GM19395 (cell line): ENCODE measurements around the gene PLCB1.

Experiments used
- ATAC-seq: cut with Tn5 transposase; IDR thresholded peaks from one replicate; pipeline ENCODE4 v1.9.1; 2021; ENCODE audit warnings: mild to moderate bottlenecking, moderate library complexity; ENCODE audit not compliant: unreplicated experiment

The PLCB1 gene

DNA sequence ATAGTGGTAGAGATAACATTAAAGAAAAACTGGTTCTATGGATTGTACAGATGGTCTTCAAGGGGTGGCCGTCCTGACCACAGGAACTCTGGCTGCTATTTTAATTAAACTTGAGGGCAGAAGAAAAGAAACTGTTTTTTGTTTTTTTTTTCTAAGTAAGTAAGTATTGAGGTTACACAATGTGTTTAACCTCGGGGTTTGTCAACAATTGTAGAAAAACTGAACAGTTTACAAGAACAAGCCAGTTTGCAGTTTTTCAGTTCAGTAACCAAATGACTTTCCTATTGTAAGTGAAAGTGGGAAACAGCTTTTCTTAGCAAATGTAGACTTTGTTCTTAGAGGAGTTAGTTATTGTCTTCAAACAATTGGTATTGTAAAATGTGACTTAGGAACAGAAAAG, 77.0 kb downstream of the PLCB1 start:
- peak; percentile 66 for ATAC-seq

DNA sequence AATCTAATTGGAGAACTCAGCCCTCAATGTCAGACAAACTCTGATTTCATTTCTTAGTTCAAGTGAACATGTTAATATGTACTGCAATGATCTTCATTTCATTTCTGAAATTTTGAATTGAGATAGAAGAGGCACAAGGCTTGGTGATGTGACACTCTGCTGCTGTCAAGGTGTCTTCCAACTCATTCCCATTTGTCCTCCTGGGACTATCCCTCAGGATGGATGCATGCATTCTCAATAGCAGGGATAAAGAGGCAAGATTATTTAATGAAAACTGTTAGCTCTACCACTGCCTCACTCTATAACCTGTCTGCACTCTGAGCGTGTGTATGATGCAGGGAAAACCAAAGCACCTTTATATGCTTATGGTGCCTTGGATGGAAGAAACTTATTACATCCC, 78.7 kb downstream of the PLCB1 start:
- ATAC-seq, result no peak

DNA sequence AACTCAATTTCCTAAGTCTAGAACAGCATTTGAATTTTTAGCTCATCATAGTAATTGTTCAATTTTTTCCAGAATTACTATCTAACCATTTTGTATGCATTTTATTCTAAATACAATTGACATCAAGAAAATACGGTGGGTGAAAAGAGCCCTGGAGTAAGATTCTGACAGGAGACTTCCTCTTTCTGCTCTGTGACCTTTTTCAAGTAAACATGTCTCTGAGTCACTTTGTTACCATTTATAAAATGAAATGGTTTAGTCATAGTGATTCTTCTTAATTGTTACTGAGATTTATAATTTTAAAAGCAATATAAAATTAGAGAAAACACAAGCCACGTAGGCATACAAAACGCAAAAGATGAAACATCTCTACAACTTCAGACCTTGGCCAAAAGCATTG, 80.2 kb downstream of the PLCB1 start:
- ATAC-seq, result no peak

DNA sequence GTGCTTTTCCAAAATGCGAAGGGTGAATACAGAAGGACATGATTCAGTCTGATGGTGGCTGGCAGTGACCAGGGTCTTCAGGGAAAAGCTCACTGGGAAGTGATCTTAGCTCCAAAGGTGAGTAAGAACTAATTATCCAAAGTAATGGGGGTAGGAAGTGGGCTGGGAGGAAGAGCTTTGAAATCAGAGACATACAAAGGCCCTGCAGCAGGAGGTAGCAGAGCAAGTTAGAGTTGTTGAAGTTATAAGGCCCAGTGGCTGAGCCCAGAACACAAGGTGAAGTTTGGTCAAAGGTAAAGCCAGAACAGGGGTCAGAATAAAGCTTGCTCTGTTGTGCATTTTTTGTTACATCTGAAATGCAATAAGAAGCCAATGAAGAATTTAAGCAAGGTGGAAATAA, 81.2 kb downstream of the PLCB1 start:
- no peak for ATAC-seq

DNA sequence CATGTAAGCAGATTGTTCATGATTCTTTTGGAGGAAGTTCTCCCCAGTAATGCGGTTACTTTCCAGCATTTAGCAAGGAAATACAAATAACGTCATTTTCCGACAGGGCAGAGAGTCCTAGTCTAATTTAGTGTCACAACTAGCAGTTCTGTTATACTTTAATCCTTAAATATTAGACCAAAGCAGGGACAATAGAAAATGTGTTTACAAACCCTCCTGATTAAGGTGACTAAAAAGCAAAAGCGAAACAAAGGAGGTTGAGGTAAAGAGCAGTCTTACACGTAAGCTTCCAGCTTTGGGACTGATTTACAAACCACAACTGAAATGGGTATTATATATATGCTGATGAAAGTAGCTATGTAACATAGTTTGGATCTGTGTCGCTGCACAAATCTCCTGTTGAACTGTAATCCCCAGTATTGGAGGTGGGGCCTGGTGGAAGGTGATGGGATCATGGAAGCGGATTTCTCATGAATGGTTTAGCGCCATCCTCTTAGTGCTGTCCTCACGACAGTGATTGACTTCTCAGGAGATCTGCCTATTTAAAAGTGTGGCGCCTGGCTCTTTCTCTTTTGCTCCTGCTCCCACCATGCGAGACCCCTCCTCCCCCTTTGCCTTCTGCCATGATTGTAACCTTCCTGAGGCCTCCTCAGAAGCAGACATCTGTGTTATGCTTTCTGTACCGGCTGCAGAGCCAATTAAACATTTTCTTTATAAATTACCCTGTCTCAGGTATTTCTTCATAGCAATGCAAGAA, 81.9 kb downstream of the PLCB1 start:
- ATAC-seq, result peak; percentile 84

DNA sequence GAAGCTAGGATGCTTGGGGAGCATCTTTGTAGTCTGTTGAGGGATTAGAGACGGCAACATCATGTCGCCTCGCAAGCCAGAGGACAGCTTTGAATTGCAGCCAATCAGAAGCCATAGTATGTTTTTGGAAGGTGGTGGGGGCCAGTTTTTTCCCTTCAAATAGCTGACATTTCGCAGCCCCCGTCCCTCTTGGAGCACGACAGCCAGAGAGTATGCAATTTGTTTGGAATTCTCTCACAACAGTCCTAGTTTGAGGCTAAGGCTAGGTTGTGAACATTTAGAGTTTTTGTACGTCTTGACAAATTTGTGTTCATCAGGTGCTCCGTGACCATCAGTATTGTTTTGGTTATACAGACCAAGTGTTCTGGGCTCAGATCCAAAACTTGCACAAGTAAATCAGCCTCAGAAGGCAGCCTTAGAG, 83.3 kb downstream of the PLCB1 start:
- no peak for ATAC-seq

DNA sequence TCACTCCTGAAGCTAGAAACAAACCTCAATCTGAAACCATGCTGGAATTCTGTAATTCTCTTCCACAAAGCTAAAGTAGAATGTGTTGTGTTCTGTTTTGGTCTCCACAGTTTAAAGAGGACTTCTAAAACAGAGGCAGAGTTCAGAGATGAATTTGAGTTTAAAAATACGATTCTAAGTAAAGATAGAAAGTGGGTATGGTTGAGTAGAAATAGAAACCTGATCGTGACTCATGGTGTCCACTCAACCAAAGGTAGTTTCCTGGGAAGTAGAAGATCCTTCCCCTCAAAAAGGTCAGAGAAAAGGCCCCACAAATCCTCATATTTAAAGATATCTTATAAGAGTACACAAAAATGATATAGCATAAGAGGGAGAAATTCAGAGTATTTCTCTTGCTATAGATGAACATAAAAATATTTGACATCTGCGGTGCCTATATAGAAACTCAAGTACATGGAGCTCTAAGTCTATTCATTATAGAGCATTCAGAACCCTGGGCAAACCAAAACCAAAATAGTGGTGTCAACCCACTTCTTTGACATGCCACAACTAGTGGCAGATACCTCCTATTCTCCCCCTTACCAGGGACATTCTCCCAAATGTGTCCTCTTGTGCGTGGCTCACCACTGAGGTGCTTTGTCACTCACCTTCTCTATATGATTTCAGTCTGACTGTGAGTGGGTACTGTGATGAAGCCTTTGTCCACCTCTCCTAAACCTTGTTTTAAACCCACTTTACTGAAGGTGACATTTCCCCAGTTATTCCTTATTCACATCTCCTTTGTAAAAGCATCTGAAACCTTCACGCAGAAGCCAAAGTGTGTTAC, 84.5 kb downstream of the PLCB1 start:
- peak; percentile 37 for ATAC-seq

DNA sequence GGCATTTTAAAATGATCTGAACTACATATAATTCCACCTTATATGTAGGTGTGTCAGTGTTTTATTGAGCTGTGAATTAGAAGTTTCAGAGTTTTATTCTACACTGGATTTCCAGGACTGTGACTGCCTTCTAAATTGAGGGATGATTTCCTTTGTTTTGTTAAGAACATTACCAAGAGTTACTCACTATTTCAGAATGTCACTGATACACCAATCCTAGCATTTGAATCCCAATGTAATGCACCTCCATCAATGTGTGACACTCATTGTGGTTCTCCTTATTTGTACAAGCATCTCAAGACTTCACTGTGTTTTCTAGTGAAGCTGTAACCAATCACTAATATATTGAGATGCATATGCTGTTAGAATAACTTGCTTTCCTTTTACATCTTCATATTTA, 86.8 kb downstream of the PLCB1 start:
- no peak for ATAC-seq

DNA sequence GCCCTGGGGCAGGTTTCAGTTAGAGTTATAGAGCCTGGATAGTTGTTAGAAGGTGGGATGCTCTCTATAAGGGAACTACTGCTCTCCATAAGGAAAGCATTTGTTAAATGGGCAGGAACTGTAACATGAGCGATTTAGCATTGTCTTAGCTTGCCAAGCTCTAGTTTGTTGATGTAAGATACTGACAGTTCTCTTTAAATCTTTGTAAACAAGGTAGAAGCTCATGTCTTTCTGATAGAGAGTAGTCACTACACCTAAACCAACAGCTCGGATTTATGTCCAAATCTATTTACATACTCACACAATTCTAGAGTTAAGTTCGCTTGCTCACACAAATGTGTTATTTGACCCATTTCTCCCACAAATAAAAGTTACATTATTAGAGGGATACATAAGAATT, 87.3 kb downstream of the PLCB1 start:
- ATAC-seq, result no peak

DNA sequence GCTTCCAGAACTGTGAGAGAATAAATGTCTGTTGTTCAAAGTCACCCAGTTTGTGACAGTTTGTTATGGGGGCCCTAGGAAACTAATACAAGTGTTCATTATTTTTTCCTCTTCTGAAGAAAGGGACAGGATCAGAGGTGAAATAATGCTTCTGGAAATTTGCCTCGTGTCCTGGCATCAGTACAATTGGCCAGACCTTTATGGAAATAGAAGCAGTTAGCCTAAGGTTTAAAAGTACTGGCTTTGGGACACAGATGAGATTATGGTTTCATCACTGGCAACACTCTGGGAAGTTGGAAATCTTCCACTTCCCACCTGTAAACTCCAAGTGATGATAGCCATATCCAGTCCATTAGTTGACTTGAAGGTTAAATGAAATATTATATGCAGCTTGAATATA, 88.7 kb downstream of the PLCB1 start:
- ATAC-seq, result no peak

DNA sequence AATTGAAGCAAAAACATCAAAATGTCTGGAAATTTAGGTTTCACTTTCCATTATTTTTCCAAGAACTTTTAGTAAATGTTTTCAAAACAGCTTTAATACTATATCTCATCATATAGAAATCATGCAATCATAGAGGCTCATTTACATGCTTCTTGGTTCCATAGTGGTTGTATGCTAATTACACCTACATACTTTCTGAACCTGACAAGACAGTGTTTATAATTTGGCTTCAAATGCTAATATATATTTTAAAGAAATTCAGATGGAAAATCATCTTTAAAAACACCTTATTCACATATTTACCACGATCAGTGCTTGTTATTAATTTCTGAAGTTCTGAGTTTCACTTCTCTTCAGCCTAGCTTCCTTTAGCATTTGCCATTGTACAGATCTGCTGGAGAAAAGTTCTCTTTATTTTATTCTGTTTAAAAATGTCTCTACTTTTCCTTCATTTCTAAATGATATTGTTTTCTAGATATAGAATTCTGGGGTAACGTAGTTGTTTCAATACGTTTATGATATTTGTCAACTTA, 89.9 kb downstream of the PLCB1 start:
- ATAC-seq, result peak; percentile 76

DNA sequence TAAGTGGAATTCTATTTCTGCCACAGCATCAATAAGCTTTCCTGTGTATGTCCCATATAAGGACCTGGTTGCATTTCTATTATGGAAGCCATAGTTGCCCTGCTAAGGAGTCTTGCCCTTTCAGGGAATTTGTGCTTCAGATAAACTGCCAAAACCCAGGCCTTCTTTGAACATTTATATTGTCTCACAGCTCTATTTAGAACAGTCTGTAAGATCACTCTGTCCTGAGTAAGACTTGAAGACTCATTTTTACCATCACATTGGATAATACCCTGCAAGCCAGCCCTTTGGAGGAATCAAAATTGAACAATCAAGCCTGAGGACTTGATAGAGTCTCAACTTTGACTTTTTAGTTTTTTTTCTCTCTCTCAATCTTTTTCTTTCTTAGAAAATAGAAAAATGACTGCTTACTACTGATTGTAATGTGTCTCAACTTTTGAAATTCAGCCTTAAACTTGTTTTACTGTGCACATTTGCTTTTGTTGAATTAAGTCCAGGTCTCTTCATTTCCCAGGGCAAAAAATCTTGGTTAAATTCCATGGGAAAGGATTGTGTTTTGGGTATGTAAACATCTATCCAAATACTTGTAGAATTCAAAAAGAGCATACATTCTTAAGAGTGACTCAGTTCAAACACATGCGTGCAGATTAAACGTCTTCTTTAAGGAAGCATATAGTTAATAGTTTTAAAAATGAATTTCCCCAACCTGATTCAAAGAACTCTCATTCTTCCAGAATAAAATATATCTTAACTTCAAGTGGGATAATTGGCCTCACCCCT, 91.2 kb downstream of the PLCB1 start:
- ATAC-seq, result no peak

DNA sequence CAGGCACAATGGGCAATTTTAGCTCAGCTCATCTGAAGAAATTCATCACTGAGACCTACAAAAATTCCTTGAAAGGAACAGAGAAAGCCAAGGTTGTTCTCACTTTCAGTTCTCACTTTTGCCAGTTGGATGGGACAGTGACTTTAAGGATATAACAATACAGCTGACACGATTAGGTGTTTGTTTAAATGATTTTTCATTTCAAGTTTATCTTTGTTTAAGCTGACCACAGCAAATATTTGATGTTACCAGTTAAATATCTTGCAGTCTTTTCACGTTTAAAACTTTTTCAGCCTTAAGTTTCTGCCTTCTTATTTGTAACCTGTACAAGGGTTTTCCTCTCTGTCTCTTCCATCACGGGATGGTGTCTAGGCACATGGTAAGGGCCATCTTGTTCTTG, 93.6 kb downstream of the PLCB1 start:
- no peak for ATAC-seq

DNA sequence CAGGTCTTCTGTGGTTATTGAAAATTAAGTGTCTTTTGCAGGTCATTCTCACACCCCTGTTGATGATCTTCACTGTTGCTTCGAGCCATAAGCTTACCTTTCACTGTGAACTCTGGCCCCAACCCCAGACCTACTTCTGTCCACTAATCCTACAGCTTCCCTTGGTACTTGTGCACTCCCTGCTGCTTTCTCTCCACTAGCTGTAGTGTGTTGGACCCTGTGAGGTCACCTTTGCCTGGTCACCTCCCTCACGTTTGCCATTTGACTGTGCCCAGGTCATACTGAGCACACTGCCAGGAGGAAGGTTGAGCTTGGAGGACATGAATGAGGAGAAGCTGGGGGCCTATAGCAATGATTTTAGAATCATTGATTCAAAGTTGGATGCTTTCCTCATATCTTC, 94.0 kb downstream of the PLCB1 start:
- ATAC-seq, result no peak

DNA sequence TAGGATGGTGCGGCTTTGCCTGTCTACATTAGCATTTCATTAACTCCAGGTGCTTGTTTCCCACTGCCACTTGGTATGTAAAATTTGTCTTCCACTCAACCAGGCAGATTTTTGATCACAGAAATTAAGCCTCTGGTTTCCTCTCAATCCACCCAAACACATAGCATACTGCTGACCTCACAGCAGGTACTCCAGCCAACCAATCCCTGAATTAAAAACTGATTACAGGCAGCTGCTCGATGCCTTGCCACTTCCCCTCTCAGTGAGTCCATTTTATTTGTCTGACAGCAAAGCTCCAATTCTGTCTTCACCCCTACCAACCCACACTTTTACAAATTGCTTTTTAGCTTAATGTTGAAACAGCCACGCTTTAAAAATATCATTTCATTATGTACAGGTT, 95.2 kb downstream of the PLCB1 start:
- ATAC-seq, result no peak

DNA sequence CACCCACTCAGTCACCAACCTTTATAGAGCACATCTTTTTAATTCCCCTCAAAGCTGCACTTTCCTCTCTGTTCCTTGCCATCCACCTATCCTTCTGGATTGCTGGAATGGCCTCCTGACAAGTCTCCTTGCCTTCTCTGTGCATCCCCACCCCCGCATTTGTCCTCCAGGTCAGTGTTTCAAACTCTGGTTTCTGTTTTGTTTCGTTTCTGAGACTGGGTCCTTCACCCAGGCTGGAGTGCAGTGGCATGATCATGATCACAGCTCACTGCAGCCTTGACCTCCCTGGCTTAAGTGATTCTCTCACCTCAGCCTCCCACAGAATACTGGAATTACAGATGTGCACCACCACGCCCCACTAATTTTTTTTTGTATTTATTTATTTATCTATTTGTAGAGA, 96.2 kb downstream of the PLCB1 start:
- ATAC-seq, result no peak

DNA sequence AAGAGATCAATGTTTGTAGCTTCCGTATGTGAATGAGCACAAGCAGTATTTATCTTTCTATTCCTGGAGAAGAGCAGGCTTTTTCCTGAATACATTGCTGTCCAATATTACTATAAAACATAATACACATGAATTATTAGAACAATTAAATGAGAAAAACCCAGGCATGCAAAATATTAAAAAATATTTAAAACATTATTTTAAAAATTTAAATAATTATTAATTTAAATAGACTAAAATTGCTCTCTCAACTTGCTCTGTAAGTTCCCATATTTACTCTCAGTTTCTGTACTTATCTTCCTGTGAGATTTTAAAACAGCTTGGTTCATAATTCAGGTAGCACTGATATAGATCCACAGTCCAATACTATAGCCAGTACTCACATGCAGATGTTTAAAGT, 97.0 kb downstream of the PLCB1 start:
- no peak for ATAC-seq

DNA sequence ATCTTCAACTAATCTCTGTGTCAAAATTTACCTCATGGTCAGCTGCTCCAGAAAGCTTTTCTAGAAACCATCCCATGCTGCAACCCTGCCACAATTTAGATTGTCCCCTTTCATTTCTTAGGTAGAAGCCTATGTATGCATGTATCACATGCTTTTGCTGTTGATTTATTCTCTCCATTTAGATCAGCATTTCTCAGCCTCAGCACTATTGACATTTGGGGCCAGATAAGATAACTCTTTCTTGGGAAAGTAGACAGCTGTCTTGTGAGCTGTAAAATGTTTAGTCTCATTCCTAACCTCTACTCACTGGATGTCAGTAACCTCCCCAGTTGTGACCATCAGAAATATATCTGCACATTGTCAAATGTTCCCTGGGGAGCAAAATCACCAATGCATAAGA, 99.0 kb downstream of the PLCB1 start:
- ATAC-seq, result no peak

DNA sequence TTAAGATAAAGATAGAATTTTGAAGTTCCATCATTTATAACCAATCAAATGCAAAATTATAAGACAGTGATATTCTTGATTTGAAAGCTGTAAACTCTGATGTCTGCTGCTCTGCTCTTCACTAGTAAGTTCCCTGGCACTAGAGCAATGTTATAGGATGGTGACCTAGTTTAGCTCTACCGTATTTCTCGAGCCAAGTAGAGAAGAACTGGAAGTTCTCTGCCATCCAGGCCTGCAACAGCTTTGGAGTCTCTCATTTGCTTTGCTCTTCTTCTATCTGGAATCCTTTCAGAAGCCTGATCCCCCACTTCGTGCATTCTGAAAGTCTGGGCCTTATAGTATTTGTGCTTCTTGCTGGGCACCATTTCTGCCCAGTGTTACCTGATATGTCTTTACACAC, 100.3 kb downstream of the PLCB1 start:
- no peak for ATAC-seq

DNA sequence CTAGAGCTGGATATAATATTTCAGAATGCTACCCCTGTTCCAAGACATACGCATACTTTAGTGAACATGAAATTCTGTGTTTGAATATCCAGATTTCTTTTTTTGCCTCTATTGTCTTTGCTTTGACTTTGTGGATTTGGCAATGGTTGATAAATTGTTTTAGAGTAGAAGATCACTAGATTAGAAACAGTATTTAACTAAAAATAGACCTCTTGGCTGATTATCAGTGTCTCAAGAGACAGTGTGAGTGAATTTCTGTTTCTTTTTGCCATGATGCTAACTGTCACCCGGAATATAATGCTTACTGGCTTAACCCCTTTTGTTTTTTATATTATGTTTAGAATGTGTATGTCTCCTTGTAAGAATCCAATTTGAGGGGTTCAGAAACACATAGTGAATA, 102.5 kb downstream of the PLCB1 start:
- ATAC-seq, result no peak

DNA sequence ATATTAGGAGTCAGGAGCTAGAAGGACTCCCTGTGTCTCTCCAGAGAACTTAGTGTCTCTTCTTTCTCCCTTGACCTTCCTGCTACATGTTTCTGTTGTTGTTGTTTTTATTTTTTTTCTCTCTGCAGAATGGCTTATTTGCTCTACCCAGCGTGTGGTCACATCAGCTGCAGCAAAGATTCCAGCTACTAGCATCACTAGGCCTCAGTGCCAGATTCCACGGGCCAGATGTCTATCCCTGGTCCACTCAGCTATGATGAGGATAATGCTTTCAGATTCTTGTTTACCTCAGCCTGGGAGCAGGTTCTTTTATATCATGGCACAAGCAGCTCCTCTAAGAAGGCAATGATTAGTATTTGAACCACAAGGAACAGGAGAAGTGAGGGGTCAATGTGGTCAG, 110.0 kb downstream of the PLCB1 start:
- no peak for ATAC-seq
